ENCODE measurements around the gene OMA1. TPM values are rescaled to one million over a fixed set of nuclear protein-coding genes. Genes with fewer than 3 reads are reported as not detected.

The OMA1 gene
- total and polyA plus RNA-seq, 2 of the 4 experiments (the other 2 are of a cell fraction): 5.9 to 6.4 TPM

DNA sequence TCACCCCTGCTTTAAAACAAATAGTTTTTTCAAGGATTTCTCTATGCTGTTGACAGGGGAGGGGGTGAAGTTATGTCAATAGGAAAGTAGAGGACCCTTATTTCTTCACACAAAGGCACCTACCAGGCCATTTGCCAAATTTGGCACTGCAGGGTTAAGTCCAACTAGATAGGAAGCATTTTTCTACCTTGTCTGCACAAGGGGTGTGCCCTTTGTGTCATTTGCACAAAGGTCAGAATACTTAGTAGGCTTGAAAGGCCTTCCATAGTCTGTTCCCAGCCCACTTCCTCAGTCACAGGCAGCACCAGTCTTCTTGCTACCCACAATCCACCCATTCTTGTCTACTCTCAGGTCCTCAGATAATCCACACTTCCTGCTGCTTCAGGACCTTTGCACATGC is 23.6 kb upstream of the OMA1 start:
- Histone ChIP-seq H2AFZ (replicated peaks; ENCODE audit: low read length, poor library complexity) (no peak overlapping the region), H3K27ac (ENCODE audit: insufficient read depth, low read length) (no peak overlapping the region), H3K23ac (ENCODE audit: low read depth, low read length) (no peak overlapping the region), H3K79me1 (ENCODE audit: low read depth in 1 of 2, low read length in 2 of 2) (no peaks in the 10 kb centered on the region), H3K14ac (replicated peaks; ENCODE audit: low read depth, low read length) (no peak overlapping the region), H3K4me1 (ENCODE audit: control insufficient read depth, insufficient read depth, low read length) (no peaks in the 10 kb centered on the region), H2AK5ac (ENCODE audit: low read depth, low read length) (no peak overlapping the region), H3K9me1 (ENCODE audit: insufficient read depth, low read length) (no peaks in the 10 kb centered on the region), H4K91ac (ENCODE audit: insufficient read depth, low read depth, low read length) (no peak overlapping the region), H4K5ac (ENCODE audit: low read depth, low read length) (no peak overlapping the region), H2BK15ac (ENCODE audit: low read depth, low read length) (no peak overlapping the region), H3K4me2 (ENCODE audit: low read depth, low read length) (no peak overlapping the region), H2BK120ac (ENCODE audit: low read depth, low read length) (no peak overlapping the region), H3K4me3 (ENCODE audit: insufficient read depth, low read depth, low read length) (no peak overlapping the region), H2BK20ac (ENCODE audit: low read depth, low read length) (no peak overlapping the region), H3K9me3 (ENCODE audit: control insufficient read depth, insufficient read depth, low read length) (peaks cover 5% of the 10 kb centered on the region; the same call in 1 of the 2 replicates), H2AK9ac (replicated peaks; ENCODE audit: low read depth, low read length, poor library complexity) (no peak overlapping the region), H3K36me3 (ENCODE audit: control insufficient read depth, insufficient read depth, low read length) (no peaks in the 10 kb centered on the region), H3K4ac (ENCODE audit: low read depth, low read length) (no peak overlapping the region), H3K27me3 (ENCODE audit: control insufficient read depth, insufficient read depth, low read length) (peaks cover 58% of the 10 kb centered on the region), H3K9ac (ENCODE audit: low read depth, low read length) (no peak overlapping the region), H3K56ac (ENCODE audit: extremely low read depth, insufficient read depth, low read length) (no peak overlapping the region), H4K8ac (ENCODE audit: low read depth in 2 of 2, low read length in 2 of 2) (no peak overlapping the region), H2BK5ac (ENCODE audit: low read depth, low read length, poor library complexity, severe bottlenecking) (no peak overlapping the region), H4K20me1 (ENCODE audit: insufficient read depth, low read length) (no peaks in the 10 kb centered on the region), H3K18ac (ENCODE audit: low read depth, low read length) (no peak overlapping the region)
- in situ Hi-C loops (cut with MboI; ENCODE audit: low sequenced_read_pairs) (no loop called here), intact Hi-C loops (cut with micrococcal nuclease) (no loop called here), dilution Hi-C loops (cut with HindIII; ENCODE audit: low sequenced_read_pairs, unreplicated experiment) (no loop called here)
- ChIA-PET POLR2A (ENCODE audit: unreplicated experiment) (no interaction called here), CTCF (no interaction called here)
- no peak for TF ChIP-seq MAFK (IDR thresholded peaks at IDR 0.05; ENCODE audit: low read depth, low read length)
- no peak for TF ChIP-seq RAD21 (IDR thresholded peaks at IDR 0.05; ENCODE audit: low read length)
- TF ChIP-seq CHD1 (IDR thresholded peaks at IDR 0.05; ENCODE audit: low read depth, low read length): no peak
- TF ChIP-seq NFE2L2 (IDR thresholded peaks at IDR 0.05; ENCODE audit: low read depth, low read length): no peak
- no peak for ATAC-seq (ENCODE audit: low read depth)
- DNase-seq: no peak
- BruUV-seq (replicated peaks): no TSS peak

Data from IMR-90 (cell line).